ENCODE data around the gene STAM2. TPM values are rescaled to one million over a fixed set of nuclear protein-coding genes. Genes with fewer than 3 reads are reported as not detected.

STAM2 gene
- total RNA-seq, 1 experiment from 2014 or later, result 28.1 TPM

DNA sequence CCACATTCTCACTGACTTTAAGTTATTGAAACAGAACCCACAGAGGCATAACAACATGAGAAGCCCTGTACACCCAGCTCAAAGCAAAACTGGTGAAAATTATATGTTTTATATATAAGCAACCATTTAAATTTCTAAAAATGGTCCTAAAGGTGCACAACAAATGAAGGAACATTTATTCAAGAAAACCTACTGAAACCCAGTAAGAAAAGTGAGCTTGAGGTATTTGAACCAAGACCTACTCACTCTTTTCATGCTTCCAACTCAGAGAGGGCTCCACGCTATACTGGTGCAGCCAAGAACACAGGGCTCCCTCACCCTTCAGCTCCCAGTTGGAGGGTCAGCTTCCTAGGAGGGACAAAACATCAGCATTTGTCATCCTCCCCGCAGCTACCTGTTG is 74.6 kb downstream of the STAM2 start:
- H3K4me3 ChIP-seq (ENCODE audit: low read depth, low read length, poor library complexity, severe bottlenecking), result no peak overlapping the region
- CTCF ChIA-PET, result no interaction called here
- H3K36me3 ChIP-seq (ENCODE audit: insufficient read depth, low read length, poor library complexity, severe bottlenecking), result no peaks in the 10 kb centered on the region
- H3K27ac ChIP-seq (ENCODE audit: low read depth, low read length, poor library complexity, severe bottlenecking), result no peak overlapping the region
- peaks cover 15% of the 10 kb centered on the region for H3K4me1 ChIP-seq (ENCODE audit: insufficient read depth, low read length, poor library complexity, severe bottlenecking)
- TF ChIP-seq CTCF (conservative IDR thresholded peaks at IDR 0.05; ENCODE audit: low read depth, low read length) (no peak), EZH2 (IDR thresholded peaks at IDR 0.05; ENCODE audit: borderline replicate concordance, low read depth, low read length, poor library complexity, severe bottlenecking) (no peak)
- no peak for DNase-seq (ENCODE audit: low spot score)
- intact Hi-C loops (cut with micrococcal nuclease; ENCODE audit: unreplicated experiment), result no loop called here
- peaks cover 53% of the 10 kb centered on the region for H3K27me3 ChIP-seq (replicated peaks; ENCODE audit: insufficient read depth, low read depth, low read length, poor library complexity)
- no peaks in the 10 kb centered on the region for H3K9me3 ChIP-seq (ENCODE audit: low read depth, low read length, poor library complexity, severe bottlenecking)
- no TSS peak for BruUV-seq (replicated peaks)
- POLR2A ChIA-PET (ENCODE audit: low non-redundant PET), result no interaction called here

DNA sequence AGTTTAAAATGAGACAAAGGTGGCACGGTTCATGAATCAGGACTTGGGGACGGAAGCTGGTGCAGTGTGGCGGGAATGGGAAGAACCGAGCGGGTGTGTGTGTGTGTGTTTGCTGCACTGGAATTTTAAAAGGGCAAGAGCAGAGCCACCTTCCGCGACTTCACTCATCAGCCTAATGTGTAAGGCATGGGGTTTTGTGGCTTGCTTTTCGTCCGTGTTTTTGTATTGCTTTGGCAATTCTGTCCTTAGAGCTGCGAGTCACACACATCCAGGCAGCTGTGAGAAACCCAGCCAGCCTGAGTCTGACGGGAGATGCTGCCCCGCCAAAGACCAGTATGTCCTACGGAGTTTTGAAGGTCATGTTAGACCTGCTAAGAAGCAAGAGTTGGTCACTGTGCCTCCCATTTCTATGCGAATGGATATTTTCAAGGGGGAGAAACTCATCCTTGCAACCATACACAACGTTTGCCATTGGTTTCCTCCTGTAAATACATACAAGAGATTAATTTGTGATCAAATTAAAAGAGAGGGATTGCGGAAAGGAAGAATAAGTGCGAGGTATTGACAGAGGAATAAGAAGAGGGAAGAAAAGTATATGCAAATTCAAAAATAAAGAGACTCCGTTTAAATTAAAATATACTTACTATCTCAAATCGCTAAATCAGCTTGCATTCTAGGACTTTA is 76.1 kb downstream of the STAM2 start:
- H3K27me3 ChIP-seq (replicated peaks; ENCODE audit: insufficient read depth, low read depth, low read length, poor library complexity), result peaks cover 67% of the 10 kb centered on the region
- no peaks in the 10 kb centered on the region for H3K36me3 ChIP-seq (ENCODE audit: insufficient read depth, low read length, poor library complexity, severe bottlenecking)
- POLR2A ChIA-PET (ENCODE audit: low non-redundant PET), result no interaction called here
- no peak overlapping the region for H3K27ac ChIP-seq (ENCODE audit: low read depth, low read length, poor library complexity, severe bottlenecking)
- CTCF ChIA-PET, result no interaction called here
- peak overlapping the region; percentile 52 for H3K4me3 ChIP-seq (ENCODE audit: low read depth, low read length, poor library complexity, severe bottlenecking)
- DNase-seq (ENCODE audit: low spot score), result peak; percentile 25
- intact Hi-C loops (cut with micrococcal nuclease; ENCODE audit: unreplicated experiment), result no loop called here
- peaks cover 15% of the 10 kb centered on the region for H3K4me1 ChIP-seq (ENCODE audit: insufficient read depth, low read length, poor library complexity, severe bottlenecking)
- no peaks in the 10 kb centered on the region for H3K9me3 ChIP-seq (ENCODE audit: low read depth, low read length, poor library complexity, severe bottlenecking)
- TF ChIP-seq CTCF (conservative IDR thresholded peaks at IDR 0.05; ENCODE audit: low read depth, low read length) (no peak), EZH2 (IDR thresholded peaks at IDR 0.05; ENCODE audit: borderline replicate concordance, low read depth, low read length, poor library complexity, severe bottlenecking) (no peak)
- BruUV-seq (replicated peaks), result no TSS peak

- peak within 1 kb of the TSS; percentile 52 for H3K4me3 ChIP-seq (ENCODE audit: low read depth, low read length, poor library complexity, severe bottlenecking)
- ChIA-PET CTCF (no interaction called here), POLR2A (ENCODE audit: low non-redundant PET) (no interaction called here)
- peaks cover 71% of the 10 kb centered on the region for H3K27me3 ChIP-seq (replicated peaks; ENCODE audit: insufficient read depth, low read depth, low read length, poor library complexity)
- intact Hi-C loops (cut with micrococcal nuclease; ENCODE audit: unreplicated experiment), result no loop called here
- no TSS peak for BruUV-seq (replicated peaks)
- TF ChIP-seq CTCF (conservative IDR thresholded peaks at IDR 0.05; ENCODE audit: low read depth, low read length), result no peak
- TF ChIP-seq EZH2 (IDR thresholded peaks at IDR 0.05; ENCODE audit: borderline replicate concordance, low read depth, low read length, poor library complexity, severe bottlenecking), result peak; percentile 56
- peaks cover 15% of the 10 kb centered on the region for H3K4me1 ChIP-seq (ENCODE audit: insufficient read depth, low read length, poor library complexity, severe bottlenecking)
- no peak within 1 kb of the TSS for H3K27ac ChIP-seq (ENCODE audit: low read depth, low read length, poor library complexity, severe bottlenecking)
- no peak for DNase-seq (ENCODE audit: low spot score)
- H3K9me3 ChIP-seq (ENCODE audit: low read depth, low read length, poor library complexity, severe bottlenecking), result no peaks in the 10 kb centered on the region
- no peaks in the 10 kb centered on the region for H3K36me3 ChIP-seq (ENCODE audit: insufficient read depth, low read length, poor library complexity, severe bottlenecking)
Observed at GRCh38 chr2:152098496-152099366, 76.8 kb downstream of the STAM2 start, which contains the start of gene CACNB4. CACNB4 (minus strand) TSS chr2:152099044.

All from A673 (cell line).